Pons (tissue), 1 donor: ENCODE measurements around the gene NXPE3.
A peak's percentile ranks its signal among the peaks of the same experiment; 100 is the strongest.

Experiments used
- DNase-seq: peaks from one replicate; pipeline ENCODE4 v3.0.0-alpha.2; 2016; ENCODE audit warnings: low spot score

Gene NXPE3

DNA sequence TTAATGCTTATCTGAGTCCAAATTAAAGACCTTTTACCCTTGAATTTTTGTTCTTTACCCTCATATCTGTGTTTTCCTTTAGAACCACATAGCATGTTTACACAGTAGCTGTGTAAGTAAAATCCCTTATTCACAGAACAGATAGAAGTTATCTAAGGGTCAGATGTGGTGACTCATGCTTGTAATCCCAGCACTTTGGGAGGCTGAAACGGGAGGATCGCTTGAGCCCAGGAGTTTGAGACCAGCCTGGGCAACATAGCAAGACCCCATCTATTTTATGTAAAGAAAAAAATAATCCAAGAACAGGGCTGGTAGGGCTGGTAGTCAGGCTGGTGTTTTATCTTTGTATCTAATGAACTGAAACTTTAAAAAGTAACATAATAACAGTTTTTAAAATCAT lies 23.2 kb downstream of the NXPE3 start:
- DNase-seq, result no peak

DNA sequence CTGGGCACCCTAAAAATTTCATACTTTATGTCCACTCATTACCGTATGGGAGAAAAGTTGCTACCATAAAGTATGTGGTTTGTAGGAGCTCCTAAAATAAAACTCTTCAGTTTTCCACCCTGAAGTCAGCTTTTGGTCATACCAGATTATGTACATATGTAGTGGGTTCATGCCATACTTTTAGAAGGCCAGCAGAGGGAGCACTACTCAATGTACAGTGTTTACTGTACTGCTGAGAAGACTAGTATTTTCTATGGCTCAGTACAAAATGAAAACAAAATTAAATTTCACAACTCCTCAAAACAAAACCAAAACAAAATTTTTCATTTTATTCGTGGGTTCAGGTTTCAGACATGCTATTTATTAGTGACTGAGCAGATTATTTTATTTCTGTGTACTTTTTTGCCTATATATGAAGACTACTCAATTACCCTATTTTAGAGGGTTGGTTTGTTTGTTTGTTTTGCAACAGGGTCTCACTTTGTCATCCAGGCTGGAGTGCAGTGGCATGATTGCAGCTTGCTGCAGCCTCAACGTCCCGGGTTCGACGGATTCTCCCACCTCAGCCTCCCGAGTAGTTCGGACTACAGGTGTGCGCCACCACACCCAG lies 24.3 kb downstream of the NXPE3 start:
- DNase-seq, result peak; percentile 88

DNA sequence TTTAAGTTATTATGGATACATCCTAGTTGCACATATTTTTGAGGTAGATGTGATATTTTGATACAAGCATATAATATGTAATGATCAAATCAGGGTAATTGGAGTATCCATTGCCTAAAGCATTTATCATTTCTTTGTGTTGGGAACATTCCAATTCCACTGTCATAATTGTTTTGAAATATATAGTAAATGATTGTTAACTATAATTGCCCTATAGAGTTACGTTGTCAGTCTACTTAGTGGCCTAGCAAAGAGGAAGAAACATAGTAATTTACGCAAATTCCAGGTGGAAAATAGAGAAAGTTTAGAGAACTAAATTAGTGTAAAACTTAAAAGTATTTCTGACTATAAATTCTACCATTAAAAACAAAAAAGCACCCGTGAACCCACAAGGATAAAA lies 24.9 kb downstream of the NXPE3 start:
- no peak for DNase-seq

DNA sequence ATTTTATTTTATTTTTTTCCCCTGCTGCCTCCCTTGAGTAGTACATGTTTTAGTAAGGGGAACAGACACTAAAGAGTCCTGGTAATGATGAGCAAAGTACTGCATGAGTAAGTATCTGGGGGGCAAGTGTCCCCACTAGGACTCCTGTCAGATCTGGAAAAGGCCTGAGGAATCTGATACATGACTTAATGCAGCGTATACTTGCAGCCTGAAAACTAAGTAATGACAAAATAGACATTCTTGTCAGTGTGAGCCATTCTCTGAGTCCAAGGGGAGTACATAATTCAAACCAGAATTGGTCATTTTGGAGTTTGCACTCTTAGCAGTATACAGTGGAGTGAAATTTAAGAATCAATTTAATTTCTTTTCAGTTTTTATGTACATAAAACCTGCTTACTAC lies 27.5 kb downstream of the NXPE3 start:
- DNase-seq, result no peak

DNA sequence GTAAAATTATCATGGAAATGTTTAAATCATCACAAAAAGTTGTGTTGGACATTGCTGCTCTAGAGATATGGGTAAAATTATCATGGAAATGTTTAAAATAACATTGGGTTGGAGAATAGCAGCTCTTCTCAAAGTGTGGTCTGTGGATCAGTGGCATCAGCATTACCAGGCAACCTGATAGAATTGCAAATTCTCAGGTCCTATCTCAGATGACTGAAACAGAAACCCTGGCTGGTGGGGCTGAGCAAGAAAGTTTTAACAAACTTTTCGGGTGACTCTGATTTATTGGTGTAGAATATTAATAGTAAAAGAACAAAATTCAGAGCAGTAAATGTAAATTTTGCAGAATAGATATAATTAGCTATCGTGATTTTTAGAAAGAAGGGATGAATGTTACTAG lies 28.9 kb downstream of the NXPE3 start:
- no peak for DNase-seq

DNA sequence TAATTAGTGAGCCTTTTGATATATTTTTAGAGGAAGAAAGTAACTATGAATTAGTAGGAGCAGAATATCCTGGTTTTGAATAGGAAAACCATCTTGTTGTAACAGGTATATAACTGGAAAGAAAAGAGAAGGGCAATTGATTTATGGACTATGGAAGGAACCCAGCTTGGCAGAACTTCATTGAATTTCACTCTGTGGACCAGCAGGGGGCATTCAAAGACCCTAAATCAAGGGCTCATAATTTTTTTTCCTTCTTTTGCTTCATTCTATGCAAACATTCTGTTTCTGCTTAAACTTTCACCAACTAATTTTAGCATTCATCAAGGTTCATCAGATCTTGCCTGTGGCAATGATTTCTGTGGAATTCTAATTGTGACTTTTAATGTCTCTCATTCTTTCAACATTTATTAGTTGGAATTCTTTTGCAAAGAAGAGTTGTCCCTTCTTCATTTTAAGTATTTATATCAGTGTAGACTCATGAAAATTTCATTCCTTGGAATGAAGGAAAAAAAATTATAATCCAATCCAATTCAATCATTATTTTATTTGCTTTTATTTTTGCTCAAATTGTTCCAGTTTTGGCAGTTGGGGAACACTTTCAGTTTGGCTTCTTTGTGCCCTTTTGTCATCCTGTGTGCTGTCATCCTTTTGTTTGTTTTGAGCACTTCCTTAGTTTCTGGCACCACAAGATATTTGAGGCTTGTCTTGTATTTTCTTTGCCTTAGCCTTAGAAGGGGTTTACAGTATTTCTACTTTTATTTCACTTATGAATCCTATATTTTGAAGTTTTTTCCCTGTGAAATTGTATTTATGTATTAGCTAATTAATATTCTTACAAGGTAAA lies 30.4 kb downstream of the NXPE3 start:
- DNase-seq, result peak; percentile 53

DNA sequence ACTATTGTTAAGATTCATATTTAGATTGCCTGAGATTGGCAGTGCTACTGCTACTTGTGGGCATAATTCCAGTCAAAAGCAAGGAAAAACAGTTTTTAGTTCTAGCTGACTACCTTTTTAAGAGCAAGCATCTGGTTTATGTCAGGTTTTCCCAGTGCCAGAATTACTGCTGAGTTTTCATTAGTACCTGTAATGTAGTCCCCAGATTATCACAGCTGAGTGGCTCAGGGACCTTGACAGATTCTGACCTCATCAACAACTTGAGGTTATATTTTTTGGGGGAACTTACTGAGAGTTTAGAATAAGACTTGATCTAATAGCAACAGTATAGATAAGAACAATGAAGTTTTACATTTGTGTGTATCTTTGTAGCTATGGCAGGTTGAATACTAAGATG lies 31.0 kb downstream of the NXPE3 start:
- no peak for DNase-seq

DNA sequence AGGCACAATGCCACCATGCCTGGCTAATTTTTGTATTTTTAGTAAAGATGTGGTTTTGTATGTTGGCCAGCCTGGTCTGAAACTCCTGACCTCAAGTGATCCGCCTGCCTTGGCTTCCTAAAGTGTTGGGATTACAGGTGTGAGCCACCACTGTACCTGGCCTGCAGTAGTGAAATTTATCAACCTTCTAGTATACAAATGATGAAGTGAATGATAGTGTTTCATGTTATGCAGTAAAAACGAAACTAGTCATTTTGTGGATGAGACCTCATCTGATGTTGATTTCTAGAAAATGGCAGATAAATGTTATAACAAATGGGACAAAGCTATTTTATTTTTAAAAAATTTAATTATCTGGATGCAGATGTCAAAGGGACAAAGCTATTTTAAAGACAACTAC lies 32.9 kb downstream of the NXPE3 start:
- DNase-seq, result no peak

DNA sequence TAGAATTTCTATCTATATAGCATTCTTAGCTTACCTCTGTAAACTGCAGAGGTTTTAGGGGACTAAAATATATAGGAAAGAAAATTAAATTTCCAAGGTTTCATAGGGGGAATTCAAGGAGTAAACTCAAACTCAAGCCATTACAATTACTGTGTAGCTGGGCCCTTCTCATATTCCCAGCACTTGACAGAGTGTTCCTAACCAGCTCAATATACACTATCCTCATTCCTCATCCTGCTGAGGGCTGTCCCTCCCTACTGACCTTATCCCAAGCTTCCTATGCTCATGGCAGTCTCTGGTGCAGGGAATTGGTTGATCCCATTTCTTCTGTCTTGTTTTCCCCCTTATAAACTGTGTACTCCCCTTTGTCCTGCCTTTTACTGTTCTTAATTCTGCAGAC lies 33.9 kb downstream of the NXPE3 start:
- DNase-seq, result no peak

DNA sequence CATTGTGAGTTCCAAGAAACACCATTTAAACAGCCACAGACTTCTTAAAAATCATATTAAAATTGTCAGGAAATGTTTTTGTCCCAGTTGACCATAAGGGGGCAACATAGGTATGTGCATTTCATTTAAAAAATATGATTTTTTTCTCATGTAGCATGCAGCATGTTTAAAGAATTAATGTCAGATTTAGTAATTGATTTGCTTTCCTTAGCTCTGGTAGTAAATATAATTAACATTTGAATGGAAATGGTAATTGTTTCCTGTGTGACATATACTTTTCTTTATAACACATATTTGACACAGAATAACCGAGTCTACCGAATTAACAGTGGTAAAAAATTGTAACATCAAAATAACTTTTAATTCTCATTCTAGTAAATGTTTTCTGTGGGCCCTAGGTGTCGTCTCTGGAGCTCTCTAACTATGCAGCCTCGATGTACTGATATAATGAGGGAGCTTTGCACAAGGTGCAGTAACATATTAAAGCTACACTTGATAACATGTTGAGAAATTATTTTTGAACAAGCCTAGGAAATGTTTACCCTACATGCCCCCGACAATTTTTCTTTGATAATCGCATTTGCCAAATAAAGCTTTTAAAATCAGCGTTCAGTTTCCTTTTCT lies 34.9 kb downstream of the NXPE3 start:
- DNase-seq, result no peak

DNA sequence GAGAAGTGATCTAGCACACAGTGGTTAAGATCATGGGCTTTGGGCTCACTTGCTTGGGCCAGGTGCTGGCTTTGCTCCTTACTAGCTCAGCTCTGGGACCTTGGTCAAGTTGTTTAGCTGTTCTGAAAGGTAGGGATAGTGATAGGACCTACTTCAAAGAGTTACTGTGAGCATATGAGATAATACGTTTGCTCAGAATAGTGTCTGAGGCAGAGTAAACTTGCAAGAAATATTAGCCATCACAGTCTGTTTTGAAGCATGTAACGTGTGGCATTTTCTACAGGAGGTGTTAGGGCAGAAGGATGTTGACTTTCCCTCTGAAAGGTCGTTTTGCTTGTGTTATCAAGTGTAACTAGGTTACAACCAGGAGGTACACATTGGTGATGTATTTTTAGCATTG lies 35.8 kb downstream of the NXPE3 start:
- DNase-seq, result no peak

DNA sequence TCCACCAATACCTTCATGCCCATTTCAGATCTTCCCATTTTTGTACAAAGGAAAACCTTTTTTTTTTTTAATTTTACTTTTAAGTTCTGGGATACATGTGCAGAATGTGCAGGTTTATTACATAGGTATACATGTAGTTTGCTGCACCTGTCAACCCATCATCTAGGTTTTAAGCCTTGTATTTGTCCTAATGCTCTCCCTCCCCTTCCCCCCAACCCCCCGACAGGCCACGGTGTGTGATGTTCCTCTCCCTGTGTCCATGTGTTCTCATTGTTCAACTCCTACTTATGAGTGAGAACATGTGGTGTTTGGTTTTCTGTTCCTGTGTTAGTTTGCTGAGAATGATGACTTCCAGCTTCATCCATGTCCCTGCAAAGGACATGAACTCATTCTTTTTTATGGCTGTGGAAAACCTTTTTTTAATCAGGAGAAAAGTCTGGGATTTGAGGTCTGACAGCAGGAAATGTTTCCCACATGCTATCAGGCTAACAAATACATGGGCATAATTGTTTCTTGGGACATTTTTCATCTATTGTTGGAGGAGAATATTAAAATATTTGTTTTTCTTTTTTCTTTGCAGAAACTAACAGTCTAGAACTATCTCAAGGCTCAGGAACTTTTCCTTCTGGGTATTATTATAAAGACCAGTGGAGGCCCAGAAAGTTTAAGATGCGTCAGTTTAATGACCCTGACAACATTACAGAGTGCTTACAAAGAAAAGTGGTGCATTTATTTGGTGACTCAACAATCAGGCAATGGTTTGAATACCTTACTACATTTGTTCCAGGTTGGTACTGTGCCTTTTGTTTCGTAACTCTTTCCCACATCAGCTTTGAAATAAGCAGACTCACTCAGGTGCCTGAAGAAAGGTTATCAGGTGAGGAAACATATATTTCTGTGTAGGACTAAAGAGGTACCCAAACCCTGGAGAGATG lies 37.5 kb downstream of the NXPE3 start:
- no peak for DNase-seq

DNA sequence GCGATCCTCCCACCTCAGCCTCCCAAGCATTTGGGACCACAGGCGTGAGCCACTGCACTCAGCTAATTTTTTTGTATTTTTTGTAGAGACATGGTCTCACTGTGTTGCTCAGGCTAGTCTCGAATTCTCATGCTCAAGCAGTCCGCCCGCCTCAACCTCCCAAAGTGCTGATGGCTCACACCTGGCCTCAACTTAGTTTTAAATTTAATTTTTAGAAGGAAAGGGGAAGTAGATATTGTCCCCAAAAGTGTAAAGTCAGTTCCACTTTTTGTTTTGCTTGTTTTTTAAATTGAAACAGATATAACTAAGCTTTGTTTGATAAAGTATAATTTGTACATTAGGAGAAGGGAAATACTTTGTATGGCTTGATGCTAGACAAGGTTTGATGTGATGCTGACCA lies 39.0 kb downstream of the NXPE3 start:
- DNase-seq, result no peak

DNA sequence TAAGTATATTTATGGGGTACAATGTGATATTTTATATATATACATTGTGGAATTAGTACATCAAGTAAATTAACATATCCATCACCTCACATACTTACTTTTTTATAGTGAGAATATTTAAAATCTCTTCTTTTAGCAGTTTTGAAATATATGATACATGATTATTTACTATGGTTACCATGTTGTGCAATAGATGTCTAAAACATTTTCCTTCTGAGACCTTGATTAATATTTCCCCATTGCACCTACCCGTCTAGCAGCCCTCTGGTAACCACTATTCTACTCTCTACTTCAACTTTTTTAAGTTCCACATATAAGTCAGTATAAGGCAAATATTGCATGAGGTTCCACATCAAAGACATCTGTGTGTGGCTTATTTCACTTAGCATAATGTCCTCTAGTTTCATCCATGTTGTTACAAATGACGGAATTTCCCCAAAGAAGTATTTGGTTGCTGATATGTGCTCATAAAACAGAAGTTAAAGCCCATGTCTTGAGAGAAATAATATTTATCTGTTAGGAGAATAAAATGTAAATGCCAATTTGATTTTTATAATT lies 40.7 kb downstream of the NXPE3 start:
- DNase-seq, result no peak

DNA sequence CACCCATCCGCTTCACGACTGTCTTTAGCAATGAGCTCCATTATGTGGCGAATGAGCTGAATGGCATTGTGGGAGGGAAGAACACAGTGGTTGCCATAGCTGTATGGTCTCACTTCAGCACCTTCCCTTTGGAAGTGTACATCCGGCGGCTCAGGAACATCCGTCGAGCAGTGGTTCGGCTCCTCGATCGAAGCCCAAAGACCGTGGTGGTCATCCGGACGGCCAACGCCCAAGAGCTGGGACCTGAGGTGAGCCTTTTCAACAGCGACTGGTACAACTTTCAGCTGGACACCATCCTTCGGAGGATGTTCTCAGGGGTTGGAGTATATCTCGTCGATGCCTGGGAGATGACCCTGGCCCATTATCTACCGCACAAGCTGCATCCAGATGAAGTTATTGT lies 42.5 kb downstream of the NXPE3 start:
- DNase-seq, result no peak

DNA sequence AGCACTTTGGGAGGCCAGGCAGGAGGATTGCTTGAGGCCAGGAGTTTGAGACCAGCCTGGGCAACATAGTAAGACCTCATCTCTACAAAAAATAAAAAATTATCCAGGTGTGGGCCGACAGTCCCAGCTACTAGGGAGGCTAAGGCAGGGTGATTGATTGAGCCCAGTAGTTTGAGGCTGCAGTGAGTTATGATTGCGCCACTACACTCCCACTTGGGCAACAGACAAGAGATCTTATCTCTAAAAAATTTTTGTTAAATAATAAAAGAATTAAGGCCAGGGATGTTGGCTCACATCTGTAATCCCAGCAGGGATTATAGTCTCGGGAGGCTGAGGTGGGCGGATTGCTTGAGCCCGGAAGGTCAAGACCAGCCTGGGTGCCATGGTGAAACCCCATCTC lies 44.5 kb downstream of the NXPE3 start:
- DNase-seq, result no peak

DNA sequence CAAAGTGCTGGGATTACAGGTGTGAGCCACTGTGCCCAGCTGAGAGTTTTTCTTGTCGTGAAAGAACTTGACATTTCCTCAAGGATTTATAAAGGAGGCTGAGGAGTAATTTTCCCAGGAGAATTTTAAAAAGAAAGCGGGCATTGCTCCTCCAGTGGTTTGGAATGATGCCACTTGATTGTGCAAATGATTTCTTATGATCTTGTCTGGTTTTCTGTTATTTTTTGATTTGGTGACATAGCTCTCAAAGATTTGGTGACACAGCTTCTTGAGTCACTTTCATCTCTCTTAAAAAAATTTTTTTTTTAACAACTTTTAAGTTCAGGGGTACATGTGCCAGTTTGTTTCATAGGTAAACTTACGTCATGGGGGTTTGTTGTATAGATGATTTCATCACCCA lies 45.7 kb downstream of the NXPE3 start:
- no peak for DNase-seq

DNA sequence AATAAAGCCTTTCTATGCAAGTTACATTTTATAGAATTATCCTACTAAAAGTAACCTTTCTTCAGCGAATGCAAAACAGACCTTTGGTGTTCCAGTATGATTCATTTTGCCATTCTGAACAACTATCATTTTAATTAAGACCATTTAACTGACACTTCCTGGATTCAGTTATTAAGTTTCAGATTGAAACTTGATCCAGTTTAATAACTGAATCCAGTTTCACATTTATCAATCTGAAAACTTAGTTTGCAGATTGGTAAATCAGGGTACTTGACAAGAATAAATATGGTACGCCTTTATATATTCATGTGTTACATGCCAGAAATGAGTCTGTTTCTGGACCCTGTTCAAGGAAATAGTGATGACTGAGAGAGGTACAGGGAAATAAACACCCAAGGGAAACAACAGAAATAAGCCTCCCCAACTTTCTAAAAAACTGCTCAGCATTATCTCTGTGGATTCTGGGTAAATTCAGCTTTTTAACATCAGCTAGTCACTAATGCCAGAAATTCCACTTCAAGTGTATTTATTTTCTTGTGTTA lies 47.0 kb downstream of the NXPE3 start:
- no peak for DNase-seq

DNA sequence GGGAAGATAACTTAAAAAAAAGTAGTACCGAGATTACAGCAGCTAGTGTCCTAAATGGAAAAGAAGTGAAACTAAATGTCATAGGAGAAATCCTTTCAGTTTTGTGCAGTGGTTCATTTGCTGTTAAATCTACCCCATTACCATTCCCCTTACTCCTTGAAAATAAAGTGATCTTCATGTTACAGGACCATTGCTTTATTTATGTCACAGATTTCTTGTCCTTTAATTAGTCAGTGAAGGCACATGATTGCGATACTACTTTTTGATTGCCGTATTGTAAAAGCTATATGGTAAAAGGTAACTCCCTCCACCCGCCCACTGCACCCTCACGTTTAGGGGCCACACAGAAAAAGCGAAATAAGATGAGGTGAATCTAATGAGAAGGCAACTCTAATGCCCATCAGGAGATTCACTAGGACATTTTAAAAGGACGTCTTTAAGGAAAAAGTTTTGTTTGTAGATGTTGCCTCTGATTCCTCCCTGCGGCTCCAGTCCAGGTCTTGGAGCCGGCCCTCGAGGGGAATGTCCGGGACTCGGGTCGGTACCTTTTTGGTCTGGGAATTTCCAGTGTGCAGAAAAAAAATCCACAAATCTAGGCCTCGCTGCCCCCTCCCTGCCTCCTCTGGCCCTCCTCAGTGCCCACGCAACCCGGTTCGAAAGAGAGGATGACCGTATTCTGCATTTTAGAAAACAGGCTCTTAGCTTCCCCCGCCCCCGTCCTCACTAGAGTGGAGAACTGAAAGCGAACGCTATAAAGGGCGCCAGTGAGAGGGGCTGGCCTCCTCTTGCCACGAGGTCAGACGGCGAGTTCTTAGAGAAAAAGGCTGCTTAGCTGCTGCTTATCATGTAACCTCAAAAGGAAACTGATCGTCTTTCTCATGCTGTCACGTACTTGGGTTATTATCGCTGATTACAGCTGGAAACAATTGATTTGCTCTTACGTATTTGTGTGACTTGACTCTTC lies 48.5 kb downstream of the NXPE3 start:
- peak; percentile 87 for DNase-seq

DNA sequence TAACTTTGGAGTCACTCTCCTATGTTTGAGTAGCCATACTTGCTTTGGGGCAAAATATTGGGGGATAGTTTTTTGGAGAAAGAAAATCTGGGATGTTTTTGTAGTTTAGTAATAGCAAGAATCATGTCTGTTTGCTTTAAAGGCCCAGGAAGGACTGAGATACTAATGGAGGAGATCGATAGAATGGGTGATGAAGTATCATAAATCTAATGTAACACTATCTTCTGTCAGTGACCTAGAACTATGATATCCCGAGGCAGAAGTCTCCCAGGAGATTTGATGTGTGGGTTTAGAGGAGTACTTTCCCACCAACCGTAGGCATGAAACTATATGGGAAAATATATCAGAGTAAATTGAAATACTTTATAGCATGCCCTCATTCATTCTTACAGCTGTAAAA lies 49.3 kb downstream of the NXPE3 start:
- DNase-seq, result peak; percentile 24
